ENCODE data around the gene PREX1. TPM values are rescaled to one million over a fixed set of nuclear protein-coding genes. Genes with fewer than 3 reads are reported as not detected.

The PREX1 gene
- total RNA-seq, 1 experiment from 2014 or later: 41.4 TPM

- in situ Hi-C loops (cut with HindIII; ENCODE audit: low pct_unique_long_range_greater_than_20kb, low sequenced_read_pairs): no loop called here
- DNase-seq (ENCODE audit: low read depth): no peak
Observed at GRCh38 chr20:48706710-48707365, 121.0 kb downstream of the PREX1 start.

DNA sequence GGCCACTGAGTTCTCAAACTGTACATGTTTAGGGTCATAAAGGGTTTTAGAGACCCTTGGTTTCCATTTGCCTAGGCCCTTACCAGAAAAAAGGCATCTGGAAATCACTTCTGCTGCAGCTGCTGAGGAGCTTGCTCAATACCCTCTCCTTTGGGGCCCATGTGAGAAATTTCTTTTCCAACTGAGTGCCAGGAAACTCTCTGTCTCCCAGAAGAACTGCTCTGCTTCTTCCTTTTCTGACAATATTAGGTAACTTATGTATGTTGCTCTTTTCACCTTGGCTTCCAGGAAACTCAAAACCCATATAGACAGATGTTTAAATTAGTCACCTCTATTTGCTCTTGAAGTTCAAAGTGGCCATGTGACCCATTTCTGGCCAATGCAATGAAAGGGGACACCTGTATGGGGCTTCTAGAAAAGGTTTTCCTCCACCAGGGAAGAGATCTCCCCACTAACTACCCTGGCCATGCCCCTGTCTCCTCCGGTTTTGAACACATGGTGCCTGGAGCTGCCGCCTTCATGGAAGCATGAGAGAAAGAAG is 121.6 kb downstream of the PREX1 start:
- DNase-seq (ENCODE audit: low read depth): no peak
- in situ Hi-C loops (cut with HindIII; ENCODE audit: low pct_unique_long_range_greater_than_20kb, low sequenced_read_pairs): no loop called here

- in situ Hi-C loops (cut with HindIII; ENCODE audit: low pct_unique_long_range_greater_than_20kb, low sequenced_read_pairs): no loop called here
- no peak for DNase-seq (ENCODE audit: low read depth)
Observed at GRCh38 chr20:48705240-48706115, 122.3 kb downstream of the PREX1 start.

- in situ Hi-C loops (cut with HindIII; ENCODE audit: low pct_unique_long_range_greater_than_20kb, low sequenced_read_pairs): no loop called here
- no peak for DNase-seq (ENCODE audit: low read depth)
Observed at GRCh38 chr20:48704761-48705160, 123.0 kb downstream of the PREX1 start.

- in situ Hi-C loops (cut with HindIII; ENCODE audit: low pct_unique_long_range_greater_than_20kb, low sequenced_read_pairs): no loop called here
- no peak for DNase-seq (ENCODE audit: low read depth)
Observed at GRCh38 chr20:48703511-48704219, 124.1 kb downstream of the PREX1 start.

- in situ Hi-C loops (cut with HindIII; ENCODE audit: low pct_unique_long_range_greater_than_20kb, low sequenced_read_pairs): no loop called here
- DNase-seq (ENCODE audit: low read depth): no peak
Observed at GRCh38 chr20:48703107-48703506, 124.7 kb downstream of the PREX1 start.

DNA sequence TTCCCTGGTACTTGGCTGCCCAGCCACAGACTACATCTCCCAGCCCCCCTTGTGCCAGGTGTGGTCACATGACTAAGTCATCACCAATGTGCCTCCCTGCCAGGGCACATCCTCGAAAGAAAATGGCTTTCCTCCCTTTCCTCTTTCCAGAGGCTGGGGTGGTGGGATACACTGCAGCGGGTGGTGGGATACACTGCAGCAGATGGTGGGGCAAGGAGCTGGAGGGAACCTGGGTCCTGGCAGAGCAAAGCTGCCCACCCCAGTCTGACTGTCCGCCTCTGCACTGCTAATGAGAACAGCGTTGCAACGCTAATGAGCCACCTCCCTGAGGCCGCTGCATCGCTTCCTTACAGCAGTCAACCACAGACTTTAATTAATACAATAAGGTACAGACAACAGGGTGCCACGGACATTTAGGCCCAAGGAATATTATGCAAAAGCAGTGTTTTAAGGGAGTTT is 125.3 kb downstream of the PREX1 start:
- no peak for DNase-seq (ENCODE audit: low read depth)
- in situ Hi-C loops (cut with HindIII; ENCODE audit: low pct_unique_long_range_greater_than_20kb, low sequenced_read_pairs): no loop called here

- no peak for DNase-seq (ENCODE audit: low read depth)
- in situ Hi-C loops (cut with HindIII; ENCODE audit: low pct_unique_long_range_greater_than_20kb, low sequenced_read_pairs): no loop called here
Observed at GRCh38 chr20:48701702-48702101, 126.1 kb downstream of the PREX1 start.

- in situ Hi-C loops (cut with HindIII; ENCODE audit: low pct_unique_long_range_greater_than_20kb, low sequenced_read_pairs): no loop called here
- no peak for DNase-seq (ENCODE audit: low read depth)
Observed at GRCh38 chr20:48698507-48699267, 129.1 kb downstream of the PREX1 start.

- peak; percentile 78 for DNase-seq (ENCODE audit: low read depth)
- in situ Hi-C loops (cut with HindIII; ENCODE audit: low pct_unique_long_range_greater_than_20kb, low sequenced_read_pairs): no loop called here
Observed at GRCh38 chr20:48697845-48698491, 129.8 kb downstream of the PREX1 start.

DNA sequence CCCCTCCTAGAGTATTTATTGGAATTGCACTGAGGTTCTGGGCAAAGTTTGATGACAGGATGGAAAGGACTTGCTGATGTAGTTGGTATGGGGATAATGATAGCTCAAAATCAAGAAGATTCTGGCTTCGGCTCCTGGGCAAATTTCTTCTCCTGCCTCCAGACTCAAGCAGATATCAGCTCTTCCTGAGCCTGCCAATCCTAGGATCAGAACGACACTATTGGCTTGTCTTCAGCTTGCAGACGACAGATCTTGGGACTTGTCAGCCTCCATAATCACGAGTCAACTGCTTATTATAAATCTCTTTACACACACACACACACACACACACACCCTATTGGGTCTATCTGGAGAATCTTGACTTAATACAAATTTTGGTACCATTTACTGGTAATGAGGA is 131.1 kb downstream of the PREX1 start:
- DNase-seq (ENCODE audit: low read depth): no peak
- in situ Hi-C loops (cut with HindIII; ENCODE audit: low pct_unique_long_range_greater_than_20kb, low sequenced_read_pairs): no loop called here

DNA sequence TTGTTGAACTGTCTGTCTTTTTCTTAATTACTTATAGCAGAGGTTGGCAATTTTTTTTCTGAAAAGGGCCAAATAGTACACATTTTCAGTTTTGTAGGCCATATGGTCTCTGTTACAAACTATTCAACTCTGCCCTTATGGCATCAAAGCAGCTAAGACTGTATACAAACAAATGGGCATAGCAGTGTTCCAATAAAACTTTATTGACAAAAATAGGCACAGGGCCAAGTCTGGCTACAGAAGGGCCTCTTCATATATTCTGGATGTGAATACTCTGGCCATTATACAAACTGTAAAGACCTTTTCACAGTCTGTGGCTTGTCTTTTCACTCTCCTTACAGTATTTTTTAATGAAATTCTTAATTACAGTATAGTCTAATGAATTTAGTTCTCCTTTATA is 132.1 kb downstream of the PREX1 start:
- DNase-seq (ENCODE audit: low read depth): no peak
- in situ Hi-C loops (cut with HindIII; ENCODE audit: low pct_unique_long_range_greater_than_20kb, low sequenced_read_pairs): no loop called here

DNA sequence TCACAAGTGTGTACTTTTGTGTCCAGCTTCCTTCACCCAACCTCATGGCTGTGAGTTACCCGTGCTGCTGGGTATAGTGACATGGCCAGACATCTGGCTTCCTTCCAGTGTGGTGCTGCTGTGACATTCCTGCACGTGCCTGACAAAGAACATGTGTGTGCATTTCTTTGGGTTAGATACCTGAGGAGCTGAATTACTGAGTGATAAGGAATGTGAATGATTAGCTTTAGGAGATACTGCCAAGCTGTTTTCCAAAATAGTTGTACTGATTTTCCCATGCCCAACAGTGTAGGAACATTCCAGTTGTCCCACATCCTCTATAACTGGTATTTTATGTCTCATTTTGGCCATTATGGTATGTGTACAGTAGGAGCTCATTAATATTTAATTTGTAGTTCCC is 132.5 kb downstream of the PREX1 start:
- DNase-seq (ENCODE audit: low read depth): no peak

GRCh38 chr20:48694381-48694865 is 133.4 kb downstream of the PREX1 start:
- in situ Hi-C loops (cut with HindIII; ENCODE audit: low pct_unique_long_range_greater_than_20kb, low sequenced_read_pairs): no loop called here
- no peak for DNase-seq (ENCODE audit: low read depth)

More for the DNA sequence above, 132.5 kb downstream of the PREX1 start:
- in situ Hi-C loops (cut with HindIII; ENCODE audit: low pct_unique_long_range_greater_than_20kb, low sequenced_read_pairs): no loop called here

DNA sequence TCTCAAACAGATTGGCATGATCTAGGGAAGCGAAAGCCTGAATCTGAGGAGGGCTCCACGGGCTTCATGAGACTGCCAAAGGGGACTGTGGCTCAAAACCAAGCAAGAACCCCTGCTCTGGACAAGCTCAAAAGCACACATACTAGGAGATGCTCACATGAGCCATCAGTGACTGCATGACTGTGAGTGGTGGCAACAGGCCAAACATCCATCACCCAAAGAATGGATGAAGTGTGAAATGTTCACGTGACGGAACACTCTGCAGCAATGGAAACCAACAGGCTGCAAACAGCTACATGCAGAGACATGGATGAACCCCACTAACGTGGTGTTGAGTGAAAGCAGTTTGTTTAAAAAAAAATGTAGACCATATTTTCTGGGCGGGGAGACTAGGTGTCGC is 136.3 kb downstream of the PREX1 start:
- in situ Hi-C loops (cut with HindIII; ENCODE audit: low pct_unique_long_range_greater_than_20kb, low sequenced_read_pairs): no loop called here
- no peak for DNase-seq (ENCODE audit: low read depth)

DNA sequence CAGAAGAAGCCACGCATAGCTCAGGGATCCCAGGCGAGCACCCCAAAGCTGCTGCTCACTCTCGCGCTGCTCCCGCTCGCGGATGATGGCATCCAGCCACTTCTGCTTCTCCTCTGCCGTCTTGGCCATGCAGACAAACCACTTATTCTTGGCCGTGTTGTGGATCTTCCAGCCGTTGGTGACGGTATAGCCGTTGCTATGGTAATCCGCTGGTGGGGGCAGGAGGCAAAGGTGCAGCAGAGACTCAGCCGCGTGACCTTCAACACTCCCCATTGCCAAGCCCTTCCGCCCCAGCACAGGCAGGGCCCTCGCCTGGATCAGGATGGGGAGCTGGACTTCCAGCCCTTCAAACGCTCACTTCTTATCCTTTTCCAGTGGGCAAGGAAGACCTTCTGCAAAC is 136.9 kb downstream of the PREX1 start:
- no peak for DNase-seq (ENCODE audit: low read depth)
- in situ Hi-C loops (cut with HindIII; ENCODE audit: low pct_unique_long_range_greater_than_20kb, low sequenced_read_pairs): no loop called here

GRCh38 chr20:48689874-48690571 is 137.8 kb downstream of the PREX1 start:
- DNase-seq (ENCODE audit: low read depth): no peak
- in situ Hi-C loops (cut with HindIII; ENCODE audit: low pct_unique_long_range_greater_than_20kb, low sequenced_read_pairs): no loop called here
